Mucosa of stomach (tissue), 1 donor: ENCODE results near the gene IRF2BP2.

Experiments used
- H3K27me3 ChIP-seq: one replicate; pipeline ENCODE4 v1.7.0; 2013; ENCODE audit warnings: mild to moderate bottlenecking, low read length; ENCODE audit not compliant: control insufficient read depth, insufficient read depth
- H3K36me3 ChIP-seq: one replicate; pipeline ENCODE4 v1.7.0; 2013; ENCODE audit warnings: low read length; ENCODE audit not compliant: control insufficient read depth, insufficient read depth
- H3K4me1 ChIP-seq: one replicate; pipeline ENCODE4 v1.7.0; 2013; ENCODE audit warnings: mild to moderate bottlenecking, low read length; ENCODE audit not compliant: control insufficient read depth, insufficient read depth
- H3K4me3 ChIP-seq: one replicate; pipeline ENCODE4 v1.7.0; 2013; ENCODE audit warnings: low read length
- H3K9ac ChIP-seq: one replicate; pipeline ENCODE4 v1.7.0; 2013; ENCODE audit warnings: mild to moderate bottlenecking, low read length, moderate library complexity
- H3K9me3 ChIP-seq: one replicate; pipeline ENCODE4 v1.7.0; 2013; ENCODE audit warnings: mild to moderate bottlenecking, low read length, moderate library complexity; ENCODE audit not compliant: control insufficient read depth
- donor health status: Pancreatic carcinoma.

IRF2BP2 gene

GRCh38 chr1:234629026-234629425, 19.0 kb upstream of the IRF2BP2 start:
- Histone ChIP-seq H3K4me3 (no peak overlapping the region), H3K36me3 (no peaks in the 10 kb centered on the region), H3K9ac (no peak overlapping the region), H3K4me1 (peaks cover 29% of the 10 kb centered on the region), H3K9me3 (no peaks in the 10 kb centered on the region), H3K27me3 (no peaks in the 10 kb centered on the region)

DNA sequence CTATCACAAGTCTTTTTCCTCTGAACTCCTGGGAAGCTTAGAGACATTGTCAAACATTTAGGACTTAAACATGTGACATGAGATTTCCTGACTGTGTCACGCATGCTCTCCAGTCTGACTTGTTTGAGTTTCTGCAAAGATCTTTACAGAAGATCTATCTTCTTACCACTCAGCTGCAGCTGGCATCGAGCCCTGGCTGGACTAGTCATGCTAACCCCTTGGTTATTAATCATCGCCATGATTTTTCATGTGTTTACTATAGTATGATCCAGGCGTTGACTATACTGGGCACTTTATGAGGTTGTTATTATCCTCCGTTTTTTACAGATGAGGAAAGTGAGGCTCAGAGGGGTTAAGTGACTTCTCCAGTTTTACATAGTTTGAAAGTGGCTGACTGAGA, 18.1 kb upstream of the IRF2BP2 start:
- Histone ChIP-seq H3K4me3 (no peak overlapping the region), H3K9me3 (no peaks in the 10 kb centered on the region), H3K36me3 (no peaks in the 10 kb centered on the region), H3K9ac (no peak overlapping the region), H3K4me1 (peaks cover 39% of the 10 kb centered on the region), H3K27me3 (no peaks in the 10 kb centered on the region)

GRCh38 chr1:234627009-234627950, 17.3 kb upstream of the IRF2BP2 start:
- Histone ChIP-seq H3K9me3 (no peaks in the 10 kb centered on the region), H3K4me1 (peaks cover 46% of the 10 kb centered on the region), H3K9ac (no peak overlapping the region), H3K36me3 (no peaks in the 10 kb centered on the region), H3K4me3 (no peak overlapping the region), H3K27me3 (no peaks in the 10 kb centered on the region)

GRCh38 chr1:234626391-234626790, 16.4 kb upstream of the IRF2BP2 start:
- Histone ChIP-seq H3K36me3 (no peaks in the 10 kb centered on the region), H3K4me1 (peaks cover 44% of the 10 kb centered on the region), H3K9ac (no peak overlapping the region), H3K9me3 (no peaks in the 10 kb centered on the region), H3K4me3 (no peak overlapping the region), H3K27me3 (no peaks in the 10 kb centered on the region)

DNA sequence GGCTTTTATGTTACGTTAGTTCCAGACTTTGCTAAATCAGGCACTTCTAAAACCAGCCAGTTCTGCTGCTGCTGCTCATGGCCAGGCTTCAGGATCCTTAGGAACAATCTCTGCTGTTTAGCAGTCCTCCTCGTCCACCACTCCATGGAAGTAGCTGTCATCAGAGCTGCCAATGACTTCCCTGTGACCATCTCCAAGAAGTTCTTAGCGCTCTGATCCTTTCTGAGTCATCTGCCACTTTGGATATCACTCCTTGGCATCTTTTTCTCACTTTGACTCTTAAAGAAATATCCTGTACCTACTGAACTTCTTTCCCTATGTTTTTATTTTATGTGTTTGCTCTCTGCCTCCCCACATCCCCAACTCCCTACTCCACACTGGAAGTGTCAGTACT, 14.7 kb upstream of the IRF2BP2 start:
- Histone ChIP-seq H3K4me3 (no peak overlapping the region), H3K4me1 (peaks cover 53% of the 10 kb centered on the region), H3K36me3 (no peaks in the 10 kb centered on the region), H3K9ac (no peak overlapping the region), H3K9me3 (no peaks in the 10 kb centered on the region), H3K27me3 (no peaks in the 10 kb centered on the region)

GRCh38 chr1:234621657-234622335, 11.8 kb upstream of the IRF2BP2 start:
- H3K4me3 ChIP-seq = no peak overlapping the region
- H3K9ac ChIP-seq = no peak overlapping the region
- H3K4me1 ChIP-seq = peaks cover 52% of the 10 kb centered on the region
- H3K9me3 ChIP-seq = no peaks in the 10 kb centered on the region
- H3K36me3 ChIP-seq = no peaks in the 10 kb centered on the region
- H3K27me3 ChIP-seq = no peaks in the 10 kb centered on the region

- no peaks in the 10 kb centered on the region for H3K27me3 ChIP-seq
- H3K9me3 ChIP-seq = no peaks in the 10 kb centered on the region
- H3K36me3 ChIP-seq = no peaks in the 10 kb centered on the region
- no peak overlapping the region for H3K9ac ChIP-seq
- H3K4me1 ChIP-seq = peaks cover 52% of the 10 kb centered on the region
- H3K4me3 ChIP-seq = no peak overlapping the region
Observed at GRCh38 chr1:234621127-234621468, 11.1 kb upstream of the IRF2BP2 start.

DNA sequence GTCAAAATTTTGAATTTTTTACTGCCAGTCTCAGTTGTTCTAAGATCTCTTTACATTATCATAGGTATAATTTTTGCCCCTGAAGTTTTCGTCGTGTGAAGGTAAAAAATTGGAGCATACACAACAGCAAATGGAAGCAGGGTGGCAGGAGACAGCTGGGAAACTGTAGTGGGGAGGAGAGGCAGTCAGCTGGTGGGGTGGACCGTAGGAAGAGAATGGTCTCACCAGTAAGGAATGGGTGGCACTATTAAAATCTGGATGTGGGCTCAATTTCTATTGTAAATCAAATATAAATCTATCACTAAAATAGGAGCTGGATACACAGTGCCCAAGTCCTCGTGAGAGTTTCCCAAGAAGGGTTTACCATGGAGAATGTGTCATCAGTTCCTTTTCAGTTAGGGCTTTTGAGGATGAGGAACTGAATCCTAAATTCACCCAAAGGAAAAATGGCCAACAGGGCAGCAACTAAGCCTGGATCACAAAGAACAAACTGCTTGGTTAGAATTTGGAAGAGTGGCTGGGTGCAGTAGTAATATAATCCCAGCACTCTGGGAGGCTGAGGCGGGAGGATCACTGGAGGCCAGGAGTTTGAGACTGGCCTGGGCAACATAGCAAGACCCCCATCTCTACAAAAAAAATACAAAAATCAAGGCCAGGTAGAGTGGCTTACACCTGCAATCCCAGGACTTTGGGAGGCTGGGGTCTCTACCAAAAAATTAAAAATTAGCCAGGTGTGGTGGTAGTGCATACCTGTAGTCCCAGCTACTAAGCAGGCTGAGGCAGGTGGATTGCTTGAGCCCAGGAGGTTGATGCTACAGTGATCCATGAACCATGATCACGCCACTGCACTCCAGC, 10.5 kb upstream of the IRF2BP2 start:
- H3K9me3 ChIP-seq = no peaks in the 10 kb centered on the region
- H3K36me3 ChIP-seq = no peaks in the 10 kb centered on the region
- no peak overlapping the region for H3K4me3 ChIP-seq
- peak overlapping the region; percentile 63 for H3K9ac ChIP-seq
- peaks cover 52% of the 10 kb centered on the region for H3K4me1 ChIP-seq
- no peaks in the 10 kb centered on the region for H3K27me3 ChIP-seq

GRCh38 chr1:234619794-234620247, 9.8 kb upstream of the IRF2BP2 start:
- no peaks in the 10 kb centered on the region for H3K9me3 ChIP-seq
- H3K4me3 ChIP-seq = no peak overlapping the region
- H3K4me1 ChIP-seq = peaks cover 51% of the 10 kb centered on the region
- no peaks in the 10 kb centered on the region for H3K27me3 ChIP-seq
- no peaks in the 10 kb centered on the region for H3K36me3 ChIP-seq
- H3K9ac ChIP-seq = peak overlapping the region; percentile 63

- Histone ChIP-seq H3K4me1 (peaks cover 47% of the 10 kb centered on the region), H3K4me3 (no peak overlapping the region), H3K9ac (no peak overlapping the region)
Observed at GRCh38 chr1:234619071-234619480, 9.1 kb upstream of the IRF2BP2 start.

DNA sequence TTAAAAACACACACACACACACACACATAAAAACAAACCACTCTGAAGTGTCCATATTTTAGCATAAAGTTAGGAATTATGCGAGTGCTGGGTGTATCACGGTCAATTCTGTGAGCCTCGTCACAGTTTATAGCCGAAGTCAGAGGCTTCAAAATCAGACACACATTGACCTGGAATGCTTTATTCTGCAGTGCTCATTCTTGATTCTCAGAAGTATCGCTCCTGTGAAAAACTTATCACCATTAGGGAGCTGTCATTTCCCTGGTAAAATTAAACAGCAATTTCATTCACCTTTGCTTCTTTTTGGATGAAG, 8.7 kb upstream of the IRF2BP2 start:
- Histone ChIP-seq H3K36me3 (no peaks in the 10 kb centered on the region), H3K4me1 (peaks cover 47% of the 10 kb centered on the region), H3K4me3 (no peak overlapping the region), H3K9me3 (no peaks in the 10 kb centered on the region), H3K9ac (no peak overlapping the region), H3K27me3 (no peaks in the 10 kb centered on the region)

More at GRCh38 chr1:234619071-234619480, 9.1 kb upstream of the IRF2BP2 start:
- H3K27me3 ChIP-seq = no peaks in the 10 kb centered on the region
- H3K36me3 ChIP-seq = no peaks in the 10 kb centered on the region
- no peaks in the 10 kb centered on the region for H3K9me3 ChIP-seq
